C4-2B (cell line): ENCODE measurements around the gene CLPX.
"Not testable (repeated sequence)": the region's sequence is repeated elsewhere in the genome, so short reads cannot be mapped to it uniquely, and the experiment has no call there.

ENCODE experiments used
- H3K27ac ChIP-seq: fragments of 450-650 bp; 2 replicates; pipeline ENCODE4 v1.5.1; 2017
- CTCF ChIP-seq: fragments of 450-650 bp; conservative IDR thresholded peaks from 2 replicates; pipeline ENCODE4 v1.5.1; 2017; ENCODE audit warnings: mild to moderate bottlenecking
- ZFX ChIP-seq: fragments of 450-650 bp; IDR thresholded peaks from 2 replicates; pipeline ENCODE4 v1.6.1; 2017

CLPX gene

DNA sequence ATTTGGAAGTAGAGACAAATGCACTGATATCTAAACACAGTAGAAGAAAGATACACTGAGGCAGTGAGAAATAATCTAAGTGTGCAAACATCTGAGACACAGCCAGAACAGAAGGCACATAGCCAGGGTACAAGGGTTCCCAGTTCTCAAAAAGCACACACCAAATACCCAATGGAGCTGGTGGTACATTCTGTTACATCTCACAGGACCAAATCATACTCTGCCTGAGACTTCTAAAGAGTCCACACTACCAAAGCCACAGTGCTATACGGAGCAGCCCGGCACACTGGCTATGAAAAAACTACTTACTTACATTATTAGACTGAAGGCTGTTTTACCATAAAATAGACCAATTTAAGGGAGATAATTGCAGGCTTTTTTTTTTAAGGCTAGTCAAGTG lies 19.3 kb downstream of the CLPX start:
- TF ChIP-seq CTCF, result no peak
- TF ChIP-seq ZFX, result no peak
- no peak overlapping the region for H3K27ac ChIP-seq

GRCh38 chr15:65164139-65164538 lies 21.0 kb downstream of the CLPX start:
- no peak overlapping the region for H3K27ac ChIP-seq
- TF ChIP-seq ZFX (no peak), CTCF (no peak)

DNA sequence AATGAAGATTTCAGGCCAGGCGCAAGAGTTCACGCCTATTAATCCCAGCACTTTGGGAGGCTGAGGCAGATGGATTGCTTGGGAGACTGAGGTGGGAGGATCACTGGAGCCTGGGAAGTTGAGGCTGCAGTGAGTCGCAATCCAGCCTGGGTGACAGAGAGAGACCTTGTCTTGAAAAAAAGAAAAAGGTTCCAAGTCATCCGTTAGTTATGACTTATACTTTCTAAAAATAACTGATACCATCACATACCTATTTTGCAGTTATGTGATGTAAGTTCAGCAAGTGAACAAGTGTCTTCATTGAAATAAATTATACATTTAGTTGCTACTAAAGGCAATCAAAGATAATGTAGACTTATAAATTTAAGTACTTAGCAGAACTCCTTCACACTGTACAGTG lies 22.1 kb downstream of the CLPX start:
- no peak overlapping the region for H3K27ac ChIP-seq
- no peak for TF ChIP-seq CTCF
- TF ChIP-seq ZFX, result no peak

GRCh38 chr15:65156692-65157091 lies 28.4 kb downstream of the CLPX start:
- TF ChIP-seq CTCF, result no peak
- no peak for TF ChIP-seq ZFX

GRCh38 chr15:65154720-65155119 lies 30.4 kb downstream of the CLPX start:
- H3K27ac ChIP-seq, result no peak overlapping the region
- TF ChIP-seq ZFX, result no peak
- TF ChIP-seq CTCF, result no peak

More at GRCh38 chr15:65156692-65157091, 28.4 kb downstream of the CLPX start:
- H3K27ac ChIP-seq, result no peak overlapping the region

DNA sequence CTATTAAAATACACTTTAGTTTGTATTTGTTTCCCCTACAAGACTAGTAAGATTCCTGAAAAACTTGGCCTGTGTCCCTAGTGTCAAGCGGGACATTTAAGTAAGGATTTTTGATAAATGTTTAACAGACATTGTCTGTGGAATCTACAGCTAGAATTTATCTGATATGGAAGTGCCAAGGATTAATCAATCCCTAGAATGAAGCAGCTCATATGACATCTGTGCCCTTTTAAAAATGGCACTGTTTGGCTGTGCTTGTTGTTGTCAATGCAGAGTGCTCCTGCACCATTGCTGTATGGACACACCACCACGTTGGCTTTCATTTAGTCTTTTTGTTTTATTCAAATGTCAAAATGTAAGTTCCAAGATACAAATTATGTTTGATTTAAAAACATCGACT lies 37.2 kb downstream of the CLPX start:
- TF ChIP-seq CTCF (no peak), ZFX (no peak)
- H3K27ac ChIP-seq, result no peak overlapping the region

DNA sequence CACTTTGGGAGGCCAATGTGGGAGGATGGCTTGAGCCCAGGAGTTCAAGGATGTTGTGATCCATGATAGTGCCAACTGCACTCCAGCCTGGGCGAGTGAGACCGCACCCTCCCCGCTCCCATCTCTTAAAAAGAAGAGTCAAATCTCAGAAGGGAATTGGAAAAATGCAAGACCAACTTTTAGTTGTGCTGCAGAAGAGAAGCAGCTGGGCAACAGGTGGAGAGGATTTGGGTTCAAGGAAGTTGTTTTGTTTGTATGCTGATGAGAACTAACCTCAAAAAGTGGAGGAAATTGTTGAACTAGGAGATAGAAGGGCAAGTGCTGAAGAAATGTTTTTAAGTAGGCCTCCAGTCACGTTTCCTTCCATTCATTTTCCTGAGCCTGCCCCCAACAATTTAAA lies 38.7 kb downstream of the CLPX start:
- H3K27ac ChIP-seq, result no peak overlapping the region
- TF ChIP-seq CTCF (no peak), ZFX (no peak)

GRCh38 chr15:65138631-65139030 lies 46.5 kb downstream of the CLPX start:
- H3K27ac ChIP-seq, result not testable (repeated sequence)

- not testable (repeated sequence) for H3K27ac ChIP-seq
Observed at GRCh38 chr15:65137893-65138292, 47.2 kb downstream of the CLPX start.

DNA sequence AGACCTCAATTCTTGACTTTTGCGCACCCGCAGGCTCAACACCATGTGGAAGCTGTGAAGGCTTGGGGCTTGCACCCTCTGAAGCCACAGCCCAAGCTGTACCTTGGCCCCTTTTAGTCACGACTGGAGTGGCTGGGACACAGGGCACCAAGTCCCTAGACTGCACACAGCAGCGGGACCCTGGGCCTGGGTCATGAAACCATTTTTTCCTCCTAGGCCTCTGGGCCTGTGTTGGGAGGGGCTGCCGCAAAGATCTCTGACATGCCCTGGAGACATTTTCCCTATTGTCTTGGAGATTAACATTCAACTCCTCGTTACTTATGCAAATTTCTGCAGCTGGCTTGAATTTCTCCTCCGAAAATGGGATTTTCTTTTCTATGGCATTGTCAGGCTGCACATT lies 48.1 kb downstream of the CLPX start:
- H3K27ac ChIP-seq, result not testable (repeated sequence)
